Mononuclear cell (primary cell): ENCODE data around the gene TP53TG5. TPM values are rescaled to one million over a fixed set of nuclear protein-coding genes. Genes with fewer than 3 reads are reported as not detected.

Experiments
- H3K27me3 ChIP-seq: 2 replicates; pipeline ENCODE4 v1.6.0; 2011; ENCODE audit warnings: low read length, control low read depth; ENCODE audit not compliant: insufficient read depth
- H3K4me1 ChIP-seq: 2 replicates; pipeline ENCODE4 v1.5.1; 2011; ENCODE audit warnings: mild to moderate bottlenecking, low read length, control low read depth; ENCODE audit not compliant: insufficient read depth
- H3K4me3 ChIP-seq: 2 replicates; pipeline ENCODE4 v1.5.1; 2011; ENCODE audit warnings: mild to moderate bottlenecking, low read length, moderate library complexity
- H3K9me3 ChIP-seq: 2 replicates; pipeline ENCODE4 v1.5.1; 2011; ENCODE audit warnings: low read depth, mild to moderate bottlenecking, control low read depth, low read length
- total RNA-seq: library from RNA; depleted of rRNA; stranded (reverse); fragments of >200 nt; gene quantifications from one replicate; pipeline ENCODE4 v1.2.3, GENCODE V29; 2012

Gene TP53TG5
- total RNA-seq, 1 donor: under 0.01 TPM

GRCh38 chr20:45339799-45340198 lies 38.3 kb downstream of the TP53TG5 start:
- H3K27me3 ChIP-seq: no peaks in the 10 kb centered on the region
- no peaks in the 10 kb centered on the region for H3K9me3 ChIP-seq
- peaks cover 14% of the 10 kb centered on the region for H3K4me1 ChIP-seq
- H3K4me3 ChIP-seq: no peak overlapping the region

GRCh38 chr20:45339084-45339483 lies 39.0 kb downstream of the TP53TG5 start:
- Histone ChIP-seq H3K4me1 (peaks cover 6% of the 10 kb centered on the region), H3K27me3 (no peaks in the 10 kb centered on the region), H3K4me3 (no peak overlapping the region), H3K9me3 (no peaks in the 10 kb centered on the region)

- no peak overlapping the region for H3K4me3 ChIP-seq
Observed at GRCh38 chr20:45338121-45339030, 39.7 kb downstream of the TP53TG5 start.

GRCh38 chr20:45337367-45338120 lies 40.6 kb downstream of the TP53TG5 start:
- Histone ChIP-seq H3K4me1 (no peaks in the 10 kb centered on the region), H3K27me3 (no peaks in the 10 kb centered on the region), H3K4me3 (no peak overlapping the region), H3K9me3 (no peaks in the 10 kb centered on the region)

More at GRCh38 chr20:45338121-45339030, 39.7 kb downstream of the TP53TG5 start:
- Histone ChIP-seq H3K9me3 (no peaks in the 10 kb centered on the region), H3K27me3 (no peaks in the 10 kb centered on the region), H3K4me1 (no peaks in the 10 kb centered on the region)

GRCh38 chr20:45336530-45337366 lies 41.4 kb downstream of the TP53TG5 start:
- Histone ChIP-seq H3K27me3 (no peaks in the 10 kb centered on the region), H3K4me1 (no peaks in the 10 kb centered on the region), H3K9me3 (no peaks in the 10 kb centered on the region), H3K4me3 (no peak overlapping the region)

- Histone ChIP-seq H3K4me1 (no peaks in the 10 kb centered on the region), H3K9me3 (no peaks in the 10 kb centered on the region), H3K27me3 (no peaks in the 10 kb centered on the region), H3K4me3 (no peak overlapping the region)
Observed at GRCh38 chr20:45330476-45330875, 47.6 kb downstream of the TP53TG5 start.

GRCh38 chr20:45329497-45330319 lies 48.4 kb downstream of the TP53TG5 start:
- Histone ChIP-seq H3K4me1 (no peaks in the 10 kb centered on the region), H3K27me3 (no peaks in the 10 kb centered on the region), H3K9me3 (no peaks in the 10 kb centered on the region), H3K4me3 (no peak overlapping the region)

GRCh38 chr20:45328451-45328850 lies 49.7 kb downstream of the TP53TG5 start:
- H3K4me3 ChIP-seq: no peak overlapping the region
- no peaks in the 10 kb centered on the region for H3K27me3 ChIP-seq
- H3K9me3 ChIP-seq: no peaks in the 10 kb centered on the region
- no peaks in the 10 kb centered on the region for H3K4me1 ChIP-seq

- H3K4me1 ChIP-seq: peaks cover 11% of the 10 kb centered on the region
- H3K27me3 ChIP-seq: no peaks in the 10 kb centered on the region
- H3K9me3 ChIP-seq: no peaks in the 10 kb centered on the region
- H3K4me3 ChIP-seq: no peak overlapping the region
Observed at GRCh38 chr20:45325371-45325770, 52.8 kb downstream of the TP53TG5 start.

GRCh38 chr20:45323731-45324130 lies 54.4 kb downstream of the TP53TG5 start:
- H3K4me3 ChIP-seq: no peak overlapping the region
- H3K27me3 ChIP-seq: no peaks in the 10 kb centered on the region
- H3K9me3 ChIP-seq: no peaks in the 10 kb centered on the region
- peaks cover 26% of the 10 kb centered on the region for H3K4me1 ChIP-seq

- Histone ChIP-seq H3K4me1 (peaks cover 28% of the 10 kb centered on the region), H3K9me3 (no peaks in the 10 kb centered on the region), H3K4me3 (no peak overlapping the region), H3K27me3 (no peaks in the 10 kb centered on the region)
Observed at GRCh38 chr20:45322952-45323383, 55.2 kb downstream of the TP53TG5 start.
